CD4-positive, alpha-beta T cell treated with Interleukin-12 subunit alpha and Interleukin-12 subunit beta, for 1 hour (primary cell): ENCODE data around the gene SIK1.

Experiments used
- DNase-seq: peaks from one replicate; pipeline ENCODE4 v3.0.0-alpha.2; 2020

SIK1 gene

GRCh38 chr21:43365611-43366426 is 61.1 kb downstream of the SIK1 start:
- no peak for DNase-seq

- no peak for DNase-seq
Measured at GRCh38 chr21:43364851-43365424, 62.0 kb downstream of the SIK1 start.
